ENCODE measurements around the gene SPSB4. TPM values are rescaled to one million over a fixed set of nuclear protein-coding genes. Genes with fewer than 3 reads are reported as not detected.

Gene SPSB4
- total RNA-seq, 3 donors from 2014 or later, result 1.3 TPM; not detected in 2

- H3K36me3 ChIP-seq, result no peaks in the 10 kb centered on the region
- no peaks in the 10 kb centered on the region for H3K4me1 ChIP-seq
- TF ChIP-seq POLR2A (IDR thresholded peaks at IDR 0.05) (no peak), POLR2AphosphoS5 (IDR thresholded peaks at IDR 0.05) (no peak), CTCF (IDR thresholded peaks at IDR 0.05) (no peak)
- H3K27me3 ChIP-seq, result no peaks in the 10 kb centered on the region
- no peak overlapping the region for H3K4me3 ChIP-seq
- DNase-seq (ENCODE audit: low spot score in 2 of 2), result no peak
- H3K9me3 ChIP-seq, result no peaks in the 10 kb centered on the region
- no peak overlapping the region for H3K27ac ChIP-seq
- intact Hi-C loops (cut with DNase I; ENCODE audit: low total_unique reads), result no loop called here
These were observed 99.1 kb downstream of the SPSB4 start for GRCh38 chr3:141150081-141150830.

- intact Hi-C loops (cut with DNase I; ENCODE audit: low total_unique reads), result no loop called here
- TF ChIP-seq CTCF (IDR thresholded peaks at IDR 0.05) (no peak), POLR2AphosphoS5 (IDR thresholded peaks at IDR 0.05) (no peak), POLR2A (IDR thresholded peaks at IDR 0.05) (no peak)
- H3K9me3 ChIP-seq, result no peaks in the 10 kb centered on the region
These were observed 99.8 kb downstream of the SPSB4 start for GRCh38 chr3:141150931-141151330.

GRCh38 chr3:141151439-141151838 lies 100.3 kb downstream of the SPSB4 start:
- DNase-seq (ENCODE audit: low spot score in 2 of 2), result no peak
- Histone ChIP-seq H3K4me3 (no peak overlapping the region), H3K27me3 (no peaks in the 10 kb centered on the region), H3K4me1 (no peaks in the 10 kb centered on the region), H3K27ac (no peak overlapping the region), H3K9me3 (no peaks in the 10 kb centered on the region), H3K36me3 (no peaks in the 10 kb centered on the region)
- intact Hi-C loops (cut with DNase I; ENCODE audit: low total_unique reads), result no loop called here
- no peak for TF ChIP-seq POLR2A (IDR thresholded peaks at IDR 0.05)
- no peak for TF ChIP-seq POLR2AphosphoS5 (IDR thresholded peaks at IDR 0.05)
- no peak for TF ChIP-seq CTCF (IDR thresholded peaks at IDR 0.05)

More at GRCh38 chr3:141150931-141151330, 99.8 kb downstream of the SPSB4 start:
- H3K4me1 ChIP-seq, result no peaks in the 10 kb centered on the region
- H3K4me3 ChIP-seq, result no peak overlapping the region
- no peaks in the 10 kb centered on the region for H3K27me3 ChIP-seq
- no peak for DNase-seq (ENCODE audit: low spot score in 2 of 2)
- H3K36me3 ChIP-seq, result no peaks in the 10 kb centered on the region
- no peak overlapping the region for H3K27ac ChIP-seq

GRCh38 chr3:141152130-141152529 lies 101.0 kb downstream of the SPSB4 start:
- intact Hi-C loops (cut with DNase I; ENCODE audit: low total_unique reads), result no loop called here
- Histone ChIP-seq H3K4me3 (no peak overlapping the region), H3K27ac (no peak overlapping the region), H3K9me3 (no peaks in the 10 kb centered on the region), H3K4me1 (no peaks in the 10 kb centered on the region), H3K27me3 (no peaks in the 10 kb centered on the region), H3K36me3 (no peaks in the 10 kb centered on the region)
- no peak for DNase-seq (ENCODE audit: low spot score in 2 of 2)
- TF ChIP-seq POLR2A (IDR thresholded peaks at IDR 0.05), result no peak
- TF ChIP-seq CTCF (IDR thresholded peaks at IDR 0.05), result no peak
- no peak for TF ChIP-seq POLR2AphosphoS5 (IDR thresholded peaks at IDR 0.05)

GRCh38 chr3:141152801-141153678 lies 101.9 kb downstream of the SPSB4 start:
- Histone ChIP-seq H3K9me3 (no peaks in the 10 kb centered on the region), H3K27ac (no peak overlapping the region), H3K4me1 (no peaks in the 10 kb centered on the region), H3K27me3 (no peaks in the 10 kb centered on the region), H3K36me3 (no peaks in the 10 kb centered on the region), H3K4me3 (no peak overlapping the region)
- DNase-seq (ENCODE audit: low spot score in 2 of 2), result no peak
- intact Hi-C loops (cut with DNase I; ENCODE audit: low total_unique reads), result no loop called here
- no peak for TF ChIP-seq CTCF (IDR thresholded peaks at IDR 0.05)
- TF ChIP-seq POLR2A (IDR thresholded peaks at IDR 0.05), result no peak
- TF ChIP-seq POLR2AphosphoS5 (IDR thresholded peaks at IDR 0.05), result no peak
